GM18861 (cell line): Measurements from ENCODE around the gene PDGFRB.

Experiments used
- ATAC-seq: cut with Tn5 transposase; IDR thresholded peaks from one replicate; pipeline ENCODE4 v1.9.1; 2021; ENCODE audit not compliant: unreplicated experiment

The PDGFRB gene

DNA sequence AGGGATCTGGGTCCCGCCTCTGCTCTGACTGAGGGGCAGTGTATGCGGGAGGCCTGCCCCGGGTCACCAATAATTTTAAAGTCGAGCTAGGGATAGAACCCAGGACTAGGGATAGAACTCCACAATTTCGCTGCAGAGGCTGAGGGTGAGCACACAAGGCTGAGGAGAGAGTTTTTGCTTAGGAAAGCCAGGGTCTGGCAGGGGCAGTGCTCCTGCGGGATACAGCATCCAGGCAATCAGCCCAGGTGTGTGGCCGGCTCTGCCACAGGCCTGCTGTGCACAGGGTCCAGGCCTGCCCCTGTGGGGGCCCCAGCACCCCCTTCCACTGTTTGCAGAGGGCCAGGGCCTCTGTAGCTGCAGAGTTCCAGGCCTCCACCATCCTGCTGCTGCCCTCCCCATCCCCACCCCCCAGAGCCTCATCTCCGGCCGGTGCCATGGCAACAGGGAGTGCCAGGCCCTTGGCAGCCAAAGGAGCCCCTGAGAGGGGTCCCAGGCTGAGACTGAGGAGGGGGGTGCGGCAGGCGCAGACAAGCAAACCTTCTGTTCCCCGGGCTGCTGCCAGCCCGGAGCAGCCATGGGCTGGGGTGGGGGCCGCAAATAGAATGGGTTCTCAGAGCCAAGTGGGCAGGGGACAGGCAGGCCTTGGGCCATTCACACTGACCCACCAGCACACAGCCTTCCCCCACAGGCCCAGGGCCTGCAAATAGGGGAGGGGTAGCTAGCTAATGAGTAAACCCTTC is 8.6 kb downstream of the PDGFRB start:
- no peak for ATAC-seq

DNA sequence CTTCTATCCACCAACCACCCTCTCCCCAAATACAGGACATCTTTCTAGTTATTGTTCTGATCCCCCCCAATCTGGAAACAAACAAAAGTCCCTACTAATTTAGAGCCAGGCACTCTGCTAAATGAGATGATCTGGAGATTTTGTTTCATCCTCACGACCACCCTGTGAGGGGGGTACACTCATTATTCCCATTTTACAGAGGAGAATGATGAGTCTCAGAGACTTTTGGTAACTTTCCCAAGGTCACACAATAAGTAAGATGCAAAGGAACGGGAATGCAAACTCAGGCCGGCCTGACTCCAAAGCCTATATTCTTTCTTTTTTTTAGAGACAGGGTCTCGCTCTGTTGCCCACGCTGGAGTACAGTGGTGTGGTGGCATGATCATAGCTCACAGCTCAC is 9.4 kb downstream of the PDGFRB start:
- ATAC-seq = no peak

DNA sequence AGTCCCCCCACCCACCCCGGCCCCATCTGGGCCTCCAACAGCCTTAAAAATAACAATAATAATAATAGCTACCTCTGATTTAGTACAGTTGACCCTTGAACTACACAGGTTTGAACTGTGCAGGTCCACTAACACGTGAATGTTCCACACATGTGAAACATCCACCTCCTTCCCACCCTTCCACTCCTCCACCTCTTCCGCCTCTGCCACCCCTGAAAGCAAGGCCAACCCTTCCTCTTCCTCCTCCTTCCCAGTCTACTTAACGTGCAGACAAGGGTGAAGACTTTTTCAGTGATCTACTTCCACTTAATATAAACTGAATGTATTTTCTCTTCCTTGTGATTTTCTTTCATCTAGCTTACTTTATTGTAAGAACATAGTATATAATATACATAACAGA is 10.8 kb downstream of the PDGFRB start:
- no peak for ATAC-seq

DNA sequence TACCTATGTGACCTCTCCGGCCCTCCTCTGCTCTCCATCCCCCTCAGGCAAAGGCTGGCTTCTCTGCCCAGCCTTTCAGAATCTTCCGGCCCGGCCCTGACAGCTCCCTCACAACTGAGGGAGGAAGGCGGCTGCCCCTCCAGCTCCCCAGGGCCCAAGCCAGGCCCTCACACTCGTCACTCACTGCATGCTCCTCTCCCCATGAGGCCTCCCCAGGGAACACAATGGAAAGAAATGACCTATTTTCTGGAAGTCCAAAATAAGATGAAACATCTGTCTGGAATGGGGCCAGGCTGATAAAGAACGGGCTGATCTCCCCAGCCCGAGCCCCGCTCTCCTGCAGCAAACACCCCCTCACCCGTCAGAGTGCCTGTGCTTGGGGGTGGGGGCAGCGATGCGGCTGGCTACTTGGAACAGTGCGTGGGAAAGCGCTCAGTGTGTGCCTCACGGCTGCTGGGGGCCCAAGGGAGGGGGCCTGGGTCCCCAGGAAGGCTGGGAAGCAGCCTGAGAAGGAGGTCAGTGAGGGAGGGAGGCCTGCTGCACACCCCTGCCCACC is 11.3 kb downstream of the PDGFRB start:
- ATAC-seq = no peak

DNA sequence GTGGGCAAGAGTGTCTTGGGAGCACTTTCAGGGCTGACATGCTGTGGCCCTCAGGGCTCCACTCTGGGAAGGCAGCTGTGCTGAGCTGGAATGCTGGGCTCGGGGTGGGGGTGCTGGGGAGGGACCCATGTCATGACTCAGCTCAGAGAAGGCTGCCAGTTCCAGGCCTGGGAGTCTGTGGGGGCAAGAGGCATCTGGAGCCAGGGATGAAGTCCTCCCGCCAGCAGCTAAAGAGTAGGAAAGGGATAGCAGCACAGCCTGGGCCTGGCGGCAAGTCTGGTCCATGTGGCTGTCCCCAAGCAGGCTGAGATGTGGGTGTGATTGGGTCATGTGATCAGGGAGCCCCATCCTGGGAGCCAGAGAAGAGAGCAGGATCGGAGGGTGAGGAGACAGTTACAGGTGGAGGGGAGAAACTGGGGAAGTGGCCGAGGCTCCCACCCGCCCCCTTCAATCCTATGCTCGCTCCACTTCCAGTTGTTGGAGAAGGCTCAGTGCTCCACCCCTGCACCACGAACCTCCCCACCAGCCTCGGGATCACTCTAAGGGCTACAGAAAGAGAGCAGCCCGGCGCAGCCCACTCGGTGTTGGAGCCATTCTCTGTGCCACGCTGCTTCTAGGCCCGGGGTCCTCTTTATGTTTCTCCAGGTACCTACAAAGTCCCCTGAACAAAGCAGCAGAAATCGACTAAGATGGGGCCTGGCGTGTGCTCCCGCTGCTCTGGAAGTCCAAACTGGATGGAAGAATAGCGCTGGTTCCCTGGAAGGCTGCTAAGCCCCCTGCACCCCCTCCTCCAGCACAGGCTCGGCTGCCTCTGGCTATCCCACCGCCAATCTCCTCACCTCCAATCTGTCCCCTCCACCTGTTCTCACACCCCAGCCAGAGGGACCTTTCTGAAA is 12.0 kb downstream of the PDGFRB start:
- ATAC-seq = no peak

DNA sequence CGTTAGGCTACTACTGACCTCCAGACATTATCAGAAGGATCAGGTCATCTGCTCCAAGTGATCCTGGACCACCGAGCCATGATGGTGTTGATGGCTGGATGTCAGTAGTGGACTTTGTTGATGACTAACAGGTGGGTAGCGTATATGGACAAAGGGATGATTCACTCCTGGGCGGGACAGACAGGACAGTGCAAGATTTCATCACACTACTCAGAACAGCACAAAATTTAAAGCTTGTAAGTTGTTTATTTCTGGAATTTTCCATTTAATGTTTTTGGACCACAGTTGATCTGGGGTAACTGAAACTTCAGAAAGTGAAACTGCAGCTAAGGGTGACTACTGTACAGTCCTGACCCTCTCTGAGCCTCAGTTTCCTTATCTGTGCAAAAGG is 12.7 kb downstream of the PDGFRB start:
- no peak for ATAC-seq

DNA sequence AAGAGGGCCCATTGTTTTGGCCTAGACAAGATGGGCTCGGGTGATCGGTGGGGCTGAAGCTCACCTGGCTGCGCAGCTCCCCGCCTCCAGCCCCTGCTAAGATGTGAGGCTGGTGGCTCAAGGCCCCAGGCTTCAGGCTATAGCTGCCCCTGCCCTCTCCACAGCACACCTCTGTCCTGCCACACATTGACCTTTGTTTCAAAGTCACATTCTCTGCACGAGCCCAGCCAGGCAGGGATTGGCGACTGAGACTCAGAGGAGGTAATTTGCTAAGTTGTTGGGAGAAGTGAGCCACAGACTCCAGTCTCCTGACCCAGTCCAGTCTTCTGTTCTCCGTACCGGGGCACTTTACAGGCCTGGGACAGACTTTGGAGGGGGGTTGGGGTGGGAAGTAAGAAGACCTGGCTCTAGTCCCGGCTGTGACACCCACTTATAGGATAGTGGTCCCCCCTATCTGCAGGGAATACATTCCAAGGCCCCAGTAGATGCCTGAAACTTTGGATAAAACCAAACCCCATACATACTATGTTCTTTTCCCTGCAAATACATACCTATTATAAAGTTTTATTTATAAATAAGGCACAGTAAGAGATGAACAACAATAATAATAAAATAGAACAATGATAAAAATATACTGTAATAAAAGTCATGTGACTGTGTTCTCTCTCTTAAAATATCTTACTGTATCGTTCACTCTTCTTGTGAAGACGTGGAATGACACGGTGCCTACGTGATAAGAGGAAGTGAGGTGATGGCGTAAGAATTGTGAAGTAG is 13.3 kb downstream of the PDGFRB start:
- ATAC-seq = no peak

DNA sequence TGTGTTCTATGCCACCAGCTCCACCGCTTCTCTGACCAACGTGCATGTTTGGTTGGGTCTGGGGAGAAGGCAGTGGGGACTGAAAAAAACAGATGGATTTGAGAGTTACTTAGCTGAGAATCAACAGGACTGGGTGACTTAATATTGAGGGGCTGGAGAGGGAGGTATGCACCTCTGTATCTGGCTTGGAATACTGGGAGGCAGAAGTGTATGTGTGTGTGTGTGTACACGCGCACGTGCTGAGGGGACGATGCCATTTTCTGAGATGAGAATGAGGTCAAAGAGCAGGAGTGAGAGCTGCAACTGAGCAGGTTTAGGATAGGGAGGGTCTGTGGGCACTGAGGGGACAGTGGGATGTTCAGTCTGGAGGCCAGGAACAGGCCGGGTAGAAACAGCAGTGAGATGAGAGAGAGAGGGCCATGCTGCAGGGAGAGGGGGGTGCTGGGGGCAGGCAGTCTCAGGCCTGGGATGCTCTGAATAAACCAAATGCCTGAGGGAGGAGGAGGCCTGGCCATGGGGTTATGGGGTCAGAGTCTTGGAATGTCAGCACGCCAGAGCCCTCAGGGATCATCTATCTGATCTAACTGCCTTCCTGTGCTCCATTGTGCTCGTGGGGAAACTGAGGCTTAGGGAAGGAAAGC is 14.0 kb downstream of the PDGFRB start:
- no peak for ATAC-seq

DNA sequence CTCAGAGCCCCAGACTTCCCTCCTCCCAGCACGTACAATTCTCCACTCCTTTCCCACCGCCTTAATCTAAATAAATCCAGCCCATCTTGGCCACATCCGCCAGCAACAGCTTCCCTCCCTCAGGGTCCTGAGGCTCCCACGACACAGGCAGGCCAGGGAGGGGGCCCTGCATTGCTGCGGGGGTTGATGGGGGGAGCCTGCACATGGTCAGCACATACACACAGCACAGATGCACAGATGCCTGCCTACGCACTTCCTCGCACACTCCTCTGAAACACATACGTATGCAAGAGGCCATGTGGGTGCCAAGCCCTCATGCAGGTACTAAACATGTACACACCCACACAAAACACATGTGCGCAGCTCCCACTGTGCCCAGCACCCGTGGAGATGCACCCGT is 14.8 kb downstream of the PDGFRB start:
- ATAC-seq = no peak

DNA sequence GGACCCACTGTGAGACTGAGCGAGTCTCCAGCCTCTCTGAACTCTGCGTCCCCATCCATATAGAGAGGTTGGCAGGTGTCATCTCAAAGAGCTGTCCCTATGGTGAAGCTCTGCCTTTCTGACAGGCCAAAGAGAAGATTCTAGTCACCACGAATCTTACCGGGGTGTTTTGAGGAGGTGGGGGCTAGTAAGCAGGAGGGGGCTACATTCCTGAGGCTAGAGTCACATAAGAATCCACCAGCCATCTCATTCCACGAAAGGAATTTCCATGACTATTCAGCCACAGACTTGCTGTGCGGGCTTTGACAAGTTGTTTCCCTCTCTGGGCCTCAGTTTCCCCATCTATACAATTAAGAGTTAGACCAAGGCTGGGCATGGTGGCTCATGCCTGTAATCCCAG is 16.3 kb downstream of the PDGFRB start:
- no peak for ATAC-seq

DNA sequence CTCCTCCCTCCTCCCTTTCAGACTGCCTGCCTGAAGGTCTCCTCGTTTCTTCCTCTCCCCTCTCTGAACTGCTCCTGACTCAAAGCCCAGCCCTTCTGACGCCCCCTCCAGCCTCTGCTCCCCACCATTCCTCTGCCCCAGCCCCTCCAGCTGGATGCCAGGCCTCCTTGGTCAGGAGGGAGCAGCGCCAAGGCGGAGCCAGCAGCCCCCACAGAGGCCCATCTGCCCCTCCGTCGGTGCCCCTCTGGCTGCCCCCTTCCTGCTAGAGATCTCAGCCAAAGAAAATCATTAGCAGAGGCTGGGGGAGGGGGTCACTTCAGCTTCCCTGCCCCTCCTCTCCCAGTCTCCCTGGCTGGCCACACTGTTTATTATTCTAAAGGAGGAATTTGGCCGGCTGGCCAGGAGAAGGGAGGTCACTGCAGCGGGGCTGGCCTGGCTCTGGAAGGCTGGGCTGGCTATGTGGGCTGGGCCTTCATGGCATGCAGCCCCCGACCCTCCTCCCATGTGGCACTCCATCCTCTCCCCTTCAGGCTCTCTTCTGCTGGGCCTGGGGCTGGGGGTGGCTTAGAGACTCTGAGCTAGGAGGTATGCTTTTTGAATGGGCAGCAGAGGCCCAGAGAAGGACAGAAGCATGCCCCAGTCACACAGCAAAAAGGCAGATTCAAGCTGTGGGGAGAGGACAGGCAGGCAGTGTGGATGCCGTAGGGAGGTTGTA is 16.9 kb downstream of the PDGFRB start:
- no peak for ATAC-seq

DNA sequence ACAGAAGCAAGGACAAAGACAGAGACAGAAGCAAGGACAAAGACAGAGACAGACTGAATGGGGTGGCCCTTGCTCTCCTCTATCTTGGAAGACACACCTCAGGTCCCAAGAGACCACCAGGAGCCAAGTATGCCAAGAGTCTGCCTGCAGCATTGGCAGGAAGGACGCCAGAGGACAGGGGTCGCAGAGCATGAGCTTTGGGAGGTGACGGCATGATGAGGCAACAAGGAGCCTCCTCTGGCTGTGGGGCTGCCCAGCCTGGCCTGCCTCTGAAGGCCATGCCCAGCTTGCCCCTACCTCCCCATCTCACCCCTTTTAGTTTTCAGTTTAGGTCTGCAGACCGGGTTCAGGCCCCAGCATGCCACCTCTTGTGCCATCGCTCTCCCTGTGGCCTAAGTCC is 17.6 kb downstream of the PDGFRB start:
- ATAC-seq = no peak

DNA sequence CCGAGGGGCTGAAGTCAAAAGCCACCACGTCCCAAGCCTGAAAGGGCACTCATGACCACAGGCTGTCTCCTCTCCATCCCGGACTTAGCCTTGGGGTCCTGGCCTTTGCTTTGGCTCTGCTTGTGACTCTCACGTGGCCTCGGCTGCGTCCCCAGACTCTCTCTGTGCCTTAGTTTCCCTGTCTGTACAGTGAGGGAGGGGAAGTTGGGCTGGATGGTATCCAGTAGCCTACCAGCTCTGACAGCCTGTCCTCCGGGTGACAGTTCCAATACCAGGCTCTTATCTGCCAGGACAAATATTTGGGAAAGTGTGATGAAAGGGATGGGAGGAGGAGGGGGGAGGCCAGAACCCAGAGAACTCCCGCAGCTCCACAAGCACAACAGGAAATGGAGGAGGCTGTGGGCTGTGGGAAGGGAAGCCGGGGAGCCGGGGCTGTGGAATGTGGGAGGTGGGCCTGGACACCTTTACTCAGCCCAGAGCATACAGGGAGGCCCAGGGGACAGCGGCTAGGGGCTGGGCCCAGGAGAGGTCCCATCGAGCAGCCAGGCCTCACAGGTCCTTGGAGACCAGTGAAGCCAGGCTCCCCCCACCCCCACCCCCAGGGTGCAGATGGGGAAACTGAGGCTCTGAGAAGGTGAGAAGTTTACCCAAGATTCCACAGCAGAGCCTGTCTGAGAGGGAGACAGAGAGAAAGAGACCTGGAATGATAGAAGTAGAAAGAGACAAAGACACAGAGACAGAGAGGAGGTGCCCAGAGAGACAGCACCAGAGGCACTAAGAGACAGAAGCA is 18.3 kb downstream of the PDGFRB start:
- ATAC-seq = no peak

DNA sequence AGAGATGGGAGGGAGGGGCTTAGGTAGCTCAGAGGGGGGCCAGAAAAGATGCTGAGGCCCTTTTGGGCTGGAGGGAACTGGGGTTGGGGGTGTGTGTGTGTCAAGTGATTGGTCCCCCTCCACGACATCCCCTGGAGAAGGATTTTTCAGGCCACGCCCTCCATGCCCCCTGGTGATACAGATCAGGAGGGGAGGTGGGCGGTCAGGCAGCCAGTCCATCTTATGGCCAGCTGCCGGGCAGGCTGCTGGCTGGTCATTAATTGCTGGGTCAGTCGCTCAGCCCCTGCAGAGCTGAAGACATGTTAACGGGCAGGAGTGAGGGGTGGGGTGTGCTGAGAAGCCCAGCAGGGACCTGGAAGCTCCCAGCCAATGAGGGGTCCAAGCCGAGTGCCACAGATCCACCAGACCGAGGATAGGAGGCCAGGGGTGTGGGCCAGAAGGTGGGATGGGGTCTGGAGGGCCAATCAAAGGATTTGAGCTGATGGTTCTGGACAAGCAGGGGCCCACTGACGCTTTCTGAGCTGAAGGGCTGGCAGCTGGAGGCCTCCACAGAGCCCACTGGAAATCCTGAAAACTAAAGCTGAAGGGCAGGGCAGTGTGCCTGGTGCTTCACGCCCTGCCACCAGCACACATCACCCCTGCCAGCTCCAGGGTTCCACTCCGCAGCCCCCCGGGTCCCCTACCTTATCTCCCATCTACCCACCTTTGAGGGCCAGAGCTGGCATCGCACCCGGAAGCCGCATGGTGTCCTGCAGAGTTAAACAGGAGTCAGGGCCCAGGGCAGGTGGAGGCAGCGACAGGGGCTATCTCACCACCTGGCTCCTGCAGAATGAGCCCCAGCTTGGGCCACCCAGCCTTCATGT is 19.1 kb downstream of the PDGFRB start:
- ATAC-seq = no peak

DNA sequence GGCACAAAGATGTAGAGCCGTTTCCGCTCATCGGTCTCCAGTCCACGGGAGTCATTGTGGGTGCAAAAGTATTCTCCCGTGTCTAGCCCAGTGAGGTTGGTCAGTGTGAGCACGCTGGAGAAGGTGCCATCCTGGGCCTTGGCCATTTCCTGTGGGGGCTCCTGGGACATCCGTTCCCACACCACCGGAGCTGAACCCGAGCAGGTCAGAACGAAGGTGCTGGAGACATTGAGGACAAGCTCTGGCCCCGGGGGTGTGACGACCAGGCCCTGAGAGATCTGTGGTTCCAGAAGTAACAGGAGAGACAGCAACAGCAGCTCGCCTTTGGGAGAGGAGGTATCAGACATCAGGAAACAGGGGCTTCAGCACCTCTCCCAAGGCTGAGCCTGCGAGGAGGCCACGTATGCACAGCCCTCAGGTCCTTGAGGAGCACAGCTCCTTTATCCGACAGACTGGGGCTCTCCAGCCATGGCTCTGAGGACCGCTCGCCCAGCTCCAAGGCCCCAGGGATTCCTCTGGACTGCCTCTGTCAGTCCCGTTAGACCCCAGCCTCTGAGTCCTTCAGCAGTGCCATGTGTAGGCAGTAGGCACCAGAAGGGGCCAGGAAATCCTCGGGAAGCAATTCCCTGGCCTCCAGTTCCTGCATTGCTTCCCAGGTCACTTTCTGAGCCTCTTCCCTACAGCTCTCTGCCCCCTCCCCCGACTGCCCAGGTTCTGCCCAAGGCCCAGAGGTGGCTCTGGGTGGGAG is 19.9 kb downstream of the PDGFRB start:
- ATAC-seq = no peak

DNA sequence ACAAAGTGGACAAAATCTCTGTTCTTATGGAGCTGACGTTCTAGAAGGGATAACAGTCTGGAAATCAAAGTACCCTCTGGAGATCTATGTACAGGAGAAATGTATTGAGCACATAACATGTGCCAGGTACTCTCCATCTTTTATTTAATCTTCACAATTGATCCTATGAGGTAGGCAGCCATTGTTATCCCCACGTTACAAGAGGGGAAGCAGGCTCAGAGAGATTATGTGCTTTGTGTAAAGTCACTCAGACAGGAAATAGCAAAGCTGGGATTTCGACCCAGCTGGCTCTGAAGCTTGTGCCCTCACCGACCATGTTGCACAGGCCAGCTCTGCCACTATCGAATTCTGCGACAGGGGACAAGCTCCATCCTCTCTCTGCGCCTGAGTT is 21.5 kb downstream of the PDGFRB start:
- ATAC-seq = no peak

DNA sequence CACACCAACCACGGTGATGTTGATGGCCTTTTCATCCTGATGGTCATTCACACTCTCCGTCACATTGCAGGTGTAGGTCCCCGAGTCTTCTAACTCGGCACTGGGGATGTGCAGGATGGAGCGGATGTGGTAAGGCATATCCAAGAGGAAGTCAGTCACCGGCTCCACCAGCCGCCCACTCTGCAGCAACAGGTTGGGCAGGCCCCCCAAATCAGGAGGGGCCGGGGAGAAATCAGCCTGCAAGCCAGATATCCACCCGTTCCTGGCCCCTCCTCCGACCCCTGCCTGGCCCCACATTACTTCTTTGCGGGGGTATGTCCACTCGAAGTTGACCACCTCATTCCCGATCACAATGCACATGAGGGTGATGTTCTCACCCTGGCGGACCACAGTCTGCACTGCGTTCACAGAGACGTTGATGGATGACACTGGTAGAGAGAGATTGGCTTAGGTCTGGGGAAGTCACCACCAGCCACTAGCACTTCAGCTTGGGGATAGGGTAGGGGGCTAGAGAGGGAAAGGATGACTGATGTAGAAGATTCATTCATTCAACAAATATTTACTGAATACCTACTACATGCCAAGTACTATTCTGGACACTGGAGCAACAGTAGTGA is 22.0 kb downstream of the PDGFRB start:
- ATAC-seq = no peak
